ENCODE results near the gene MAGIX.

GRCh38 chrX:49203536-49203935, 41.0 kb downstream of the MAGIX start:
- TF ChIP-seq CTCF (IDR thresholded peaks at IDR 0.05), result no peak
- no peak for TF ChIP-seq POLR2A (IDR thresholded peaks at IDR 0.05)
